Calu3 (cell line): ENCODE measurements around the gene SLC4A2. TPM values are rescaled to one million over a fixed set of nuclear protein-coding genes. Genes with fewer than 3 reads are reported as not detected.

ENCODE experiments used
- BruUV-seq: library from RNA; stranded (reverse); fragments of 400-500 nt; replicated peaks from 2 replicates; lab custom pipeline; 2021; lab: Mats Ljungman, UMichigan
- CTCF ChIA-PET: fragments of 300-600 bp; sonication (Branson Sonifier 250); formaldehyde crosslinking; loops from one replicate; lab custom pipeline; 2022; ENCODE audit warnings: antibody characterized with exemption; lab: Charles Lee
- DNase-seq: peaks from one replicate; pipeline ENCODE4 v3.0.0; 2022
- H3K27ac Mint-ChIP-seq: one replicate; pipeline ENCODE4 v1.8.0; 2022; ENCODE audit warnings: mixed read lengths; ENCODE audit not compliant: unreplicated experiment
- H3K27me3 Mint-ChIP-seq: one replicate; pipeline ENCODE4 v1.8.0; 2022; ENCODE audit warnings: mixed read lengths; ENCODE audit not compliant: unreplicated experiment
- H3K36me3 Mint-ChIP-seq: one replicate; pipeline ENCODE4 v1.8.0; 2022; ENCODE audit warnings: mild to moderate bottlenecking, moderate library complexity, mixed read lengths; ENCODE audit not compliant: insufficient read depth, unreplicated experiment
- H3K4me1 Mint-ChIP-seq: one replicate; pipeline ENCODE4 v1.8.0; 2022; ENCODE audit warnings: mild to moderate bottlenecking, low read depth, mixed read lengths; ENCODE audit not compliant: unreplicated experiment
- H3K4me3 Mint-ChIP-seq: one replicate; pipeline ENCODE4 v1.8.0; 2022; ENCODE audit warnings: mild to moderate bottlenecking, low read depth, moderate library complexity, mixed read lengths; ENCODE audit not compliant: unreplicated experiment
- H3K9me3 Mint-ChIP-seq: one replicate; pipeline ENCODE4 v1.8.0; 2022; ENCODE audit warnings: low read depth, mixed read lengths; ENCODE audit not compliant: unreplicated experiment
- intact Hi-C: fragments of 100-400 bp; cut with micrococcal nuclease; formaldehyde crosslinking; loops from one replicate; pipeline ENCODE4 v1.10.0; 2022; ENCODE audit not compliant: unreplicated experiment
- total RNA-seq: library from RNA; stranded (reverse); gene quantifications from 2 replicates; pipeline ENCODE4 v1.2.3, GENCODE V29; 2022
- TF ChIP-seq, protein P1 (sequence below): fragments of 200-600 bp; IDR thresholded peaks from one replicate; pipeline ENCODE4 v1.8.0; 2022; ENCODE audit warnings: antibody characterized with exemption; ENCODE audit not compliant: unreplicated experiment

The SLC4A2 gene
- total RNA-seq, 1 experiment from 2014 or later = 209 TPM

- no peak overlapping the region for H3K27ac Mint-ChIP-seq
- H3K9me3 Mint-ChIP-seq = no peaks in the 10 kb centered on the region
- H3K4me1 Mint-ChIP-seq = peaks cover 33% of the 10 kb centered on the region
- CTCF ChIA-PET = interaction anchor here (0.6 to 1.7 kb wide), 3 partner anchors 33 to 789 kb away, joined by 3 to 5 read pairs (median 3); partner anchors contain the start of gene ABCB8
- intact Hi-C loops = no loop called here
- no peak for DNase-seq
- no peaks in the 10 kb centered on the region for H3K27me3 Mint-ChIP-seq
- H3K36me3 Mint-ChIP-seq = peaks cover 82% of the 10 kb centered on the region
- H3K4me3 Mint-ChIP-seq = peak overlapping the region; percentile 94
- TF ChIP-seq, protein P1, sequence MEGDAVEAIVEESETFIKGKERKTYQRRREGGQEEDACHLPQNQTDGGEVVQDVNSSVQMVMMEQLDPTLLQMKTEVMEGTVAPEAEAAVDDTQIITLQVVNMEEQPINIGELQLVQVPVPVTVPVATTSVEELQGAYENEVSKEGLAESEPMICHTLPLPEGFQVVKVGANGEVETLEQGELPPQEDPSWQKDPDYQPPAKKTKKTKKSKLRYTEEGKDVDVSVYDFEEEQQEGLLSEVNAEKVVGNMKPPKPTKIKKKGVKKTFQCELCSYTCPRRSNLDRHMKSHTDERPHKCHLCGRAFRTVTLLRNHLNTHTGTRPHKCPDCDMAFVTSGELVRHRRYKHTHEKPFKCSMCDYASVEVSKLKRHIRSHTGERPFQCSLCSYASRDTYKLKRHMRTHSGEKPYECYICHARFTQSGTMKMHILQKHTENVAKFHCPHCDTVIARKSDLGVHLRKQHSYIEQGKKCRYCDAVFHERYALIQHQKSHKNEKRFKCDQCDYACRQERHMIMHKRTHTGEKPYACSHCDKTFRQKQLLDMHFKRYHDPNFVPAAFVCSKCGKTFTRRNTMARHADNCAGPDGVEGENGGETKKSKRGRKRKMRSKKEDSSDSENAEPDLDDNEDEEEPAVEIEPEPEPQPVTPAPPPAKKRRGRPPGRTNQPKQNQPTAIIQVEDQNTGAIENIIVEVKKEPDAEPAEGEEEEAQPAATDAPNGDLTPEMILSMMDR = no peak
- BruUV-seq = no TSS peak
Measured at GRCh38 chr7:151061213-151062110, 2.1 kb downstream of the SLC4A2 start.

DNA sequence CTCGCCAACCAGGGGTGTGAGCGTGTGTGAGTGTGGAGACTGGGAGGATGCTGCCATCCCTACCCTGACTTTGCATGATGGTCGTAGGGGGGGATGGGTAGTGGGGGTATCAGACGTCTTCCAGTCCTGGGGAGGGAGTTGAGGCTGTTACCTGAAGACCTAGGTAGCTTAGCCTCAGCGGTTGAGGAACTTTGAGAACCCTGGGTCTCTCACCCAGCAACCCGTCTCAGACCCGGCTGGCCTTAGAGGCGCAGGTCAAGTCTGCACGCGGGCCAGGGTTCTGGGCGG is 2.7 kb downstream of the SLC4A2 start:
- BruUV-seq = no TSS peak
- intact Hi-C loops = no loop called here
- Mint-ChIP-seq H3K4me1 (peaks cover 29% of the 10 kb centered on the region), H3K4me3 (peak overlapping the region; percentile 94), H3K9me3 (no peaks in the 10 kb centered on the region), H3K27ac (no peak overlapping the region), H3K27me3 (no peaks in the 10 kb centered on the region), H3K36me3 (peaks cover 82% of the 10 kb centered on the region)
- CTCF ChIA-PET = interaction anchor here (1.7 kb wide), 1 partner anchor 34 kb away, joined by 5 read pairs; the partner anchor contains the start of gene ABCB8
- TF ChIP-seq, protein P1 = no peak
- no peak for DNase-seq

- TF ChIP-seq, protein P1 = no peak
Measured at GRCh38 chr7:151062399-151063211, 3.2 kb downstream of the SLC4A2 start.

GRCh38 chr7:151063212-151063561 is 3.8 kb downstream of the SLC4A2 start:
- TF ChIP-seq, protein P1 = no peak
- Mint-ChIP-seq H3K27ac (no peak overlapping the region), H3K4me1 (peaks cover 24% of the 10 kb centered on the region), H3K36me3 (peaks cover 82% of the 10 kb centered on the region), H3K4me3 (peak overlapping the region; percentile 94), H3K9me3 (no peaks in the 10 kb centered on the region), H3K27me3 (no peaks in the 10 kb centered on the region)
- no TSS peak for BruUV-seq
- CTCF ChIA-PET = interaction anchor here (0.6 to 1.7 kb wide), 2 partner anchors 35 to 164 kb away, joined by 5 to 6 read pairs; partner anchors contain the start of genes ABCB8 and ABCF2
- no peak for DNase-seq
- intact Hi-C loops = no loop called here

More at GRCh38 chr7:151062399-151063211, 3.2 kb downstream of the SLC4A2 start:
- Mint-ChIP-seq H3K27me3 (no peaks in the 10 kb centered on the region), H3K27ac (no peak overlapping the region), H3K36me3 (peaks cover 82% of the 10 kb centered on the region), H3K4me3 (peak overlapping the region; percentile 94), H3K9me3 (no peaks in the 10 kb centered on the region), H3K4me1 (peaks cover 24% of the 10 kb centered on the region)
- CTCF ChIA-PET = interaction anchor here (0.6 to 1.7 kb wide), 3 partner anchors 11 to 164 kb away, joined by 4 to 6 read pairs (median 5); partner anchors contain the start of genes ABCB8 and ABCF2
- peak; percentile 74 for DNase-seq
- intact Hi-C loops = no loop called here
- BruUV-seq = no TSS peak
